ENCODE results near the gene MED12L. TPM values are rescaled to one million over a fixed set of nuclear protein-coding genes. Genes with fewer than 3 reads are reported as not detected.

MED12L gene
- polyA plus RNA-seq, 1 donor from 2014 or later = 28.5 TPM

DNA sequence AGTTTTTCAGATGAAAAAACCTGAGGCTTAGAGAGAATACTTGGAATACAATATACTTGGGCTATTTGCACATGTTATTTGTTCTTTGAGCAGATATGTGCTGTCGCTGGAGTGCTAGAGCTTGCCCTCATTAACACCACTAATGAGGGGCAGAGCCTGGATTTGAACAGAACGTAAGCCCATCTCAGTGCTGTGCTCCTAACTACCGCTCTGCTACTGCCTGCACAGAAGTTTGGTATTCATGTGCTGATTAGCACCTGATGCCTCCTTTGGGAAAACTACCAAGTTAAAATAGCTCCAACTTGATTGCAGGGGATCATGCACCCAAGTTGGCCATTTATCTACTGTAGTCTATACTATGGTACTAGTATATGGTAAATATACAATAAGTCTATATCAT lies 227.5 kb downstream of the MED12L start:
- H3K36me3 ChIP-seq (ENCODE audit: insufficient read depth, low read length) = no peaks in the 10 kb centered on the region
- H3K9me3 ChIP-seq (ENCODE audit: low read length) = no peaks in the 10 kb centered on the region
- H3K27me3 ChIP-seq (ENCODE audit: insufficient read depth, low read depth, low read length) = no peaks in the 10 kb centered on the region
- no peak overlapping the region for H2AFZ ChIP-seq (ENCODE audit: low read depth, low read length)
- TF ChIP-seq EZH2 (IDR thresholded peaks at IDR 0.05; ENCODE audit: borderline replicate concordance, insufficient read depth, low read length, poor library complexity, severe bottlenecking) = no peak
- no peak for TF ChIP-seq POLR2AphosphoS5 (IDR thresholded peaks at IDR 0.05)
- TF ChIP-seq, protein P1, sequence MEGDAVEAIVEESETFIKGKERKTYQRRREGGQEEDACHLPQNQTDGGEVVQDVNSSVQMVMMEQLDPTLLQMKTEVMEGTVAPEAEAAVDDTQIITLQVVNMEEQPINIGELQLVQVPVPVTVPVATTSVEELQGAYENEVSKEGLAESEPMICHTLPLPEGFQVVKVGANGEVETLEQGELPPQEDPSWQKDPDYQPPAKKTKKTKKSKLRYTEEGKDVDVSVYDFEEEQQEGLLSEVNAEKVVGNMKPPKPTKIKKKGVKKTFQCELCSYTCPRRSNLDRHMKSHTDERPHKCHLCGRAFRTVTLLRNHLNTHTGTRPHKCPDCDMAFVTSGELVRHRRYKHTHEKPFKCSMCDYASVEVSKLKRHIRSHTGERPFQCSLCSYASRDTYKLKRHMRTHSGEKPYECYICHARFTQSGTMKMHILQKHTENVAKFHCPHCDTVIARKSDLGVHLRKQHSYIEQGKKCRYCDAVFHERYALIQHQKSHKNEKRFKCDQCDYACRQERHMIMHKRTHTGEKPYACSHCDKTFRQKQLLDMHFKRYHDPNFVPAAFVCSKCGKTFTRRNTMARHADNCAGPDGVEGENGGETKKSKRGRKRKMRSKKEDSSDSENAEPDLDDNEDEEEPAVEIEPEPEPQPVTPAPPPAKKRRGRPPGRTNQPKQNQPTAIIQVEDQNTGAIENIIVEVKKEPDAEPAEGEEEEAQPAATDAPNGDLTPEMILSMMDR (IDR thresholded peaks at IDR 0.05; ENCODE audit: poor library complexity, severe bottlenecking) = no peak
- TF ChIP-seq, protein P2, sequence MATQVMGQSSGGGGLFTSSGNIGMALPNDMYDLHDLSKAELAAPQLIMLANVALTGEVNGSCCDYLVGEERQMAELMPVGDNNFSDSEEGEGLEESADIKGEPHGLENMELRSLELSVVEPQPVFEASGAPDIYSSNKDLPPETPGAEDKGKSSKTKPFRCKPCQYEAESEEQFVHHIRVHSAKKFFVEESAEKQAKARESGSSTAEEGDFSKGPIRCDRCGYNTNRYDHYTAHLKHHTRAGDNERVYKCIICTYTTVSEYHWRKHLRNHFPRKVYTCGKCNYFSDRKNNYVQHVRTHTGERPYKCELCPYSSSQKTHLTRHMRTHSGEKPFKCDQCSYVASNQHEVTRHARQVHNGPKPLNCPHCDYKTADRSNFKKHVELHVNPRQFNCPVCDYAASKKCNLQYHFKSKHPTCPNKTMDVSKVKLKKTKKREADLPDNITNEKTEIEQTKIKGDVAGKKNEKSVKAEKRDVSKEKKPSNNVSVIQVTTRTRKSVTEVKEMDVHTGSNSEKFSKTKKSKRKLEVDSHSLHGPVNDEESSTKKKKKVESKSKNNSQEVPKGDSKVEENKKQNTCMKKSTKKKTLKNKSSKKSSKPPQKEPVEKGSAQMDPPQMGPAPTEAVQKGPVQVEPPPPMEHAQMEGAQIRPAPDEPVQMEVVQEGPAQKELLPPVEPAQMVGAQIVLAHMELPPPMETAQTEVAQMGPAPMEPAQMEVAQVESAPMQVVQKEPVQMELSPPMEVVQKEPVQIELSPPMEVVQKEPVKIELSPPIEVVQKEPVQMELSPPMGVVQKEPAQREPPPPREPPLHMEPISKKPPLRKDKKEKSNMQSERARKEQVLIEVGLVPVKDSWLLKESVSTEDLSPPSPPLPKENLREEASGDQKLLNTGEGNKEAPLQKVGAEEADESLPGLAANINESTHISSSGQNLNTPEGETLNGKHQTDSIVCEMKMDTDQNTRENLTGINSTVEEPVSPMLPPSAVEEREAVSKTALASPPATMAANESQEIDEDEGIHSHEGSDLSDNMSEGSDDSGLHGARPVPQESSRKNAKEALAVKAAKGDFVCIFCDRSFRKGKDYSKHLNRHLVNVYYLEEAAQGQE (IDR thresholded peaks at IDR 0.05; ENCODE audit: borderline replicate concordance) = no peak
- peaks cover 3% of the 10 kb centered on the region for H4K20me1 ChIP-seq (ENCODE audit: insufficient read depth)
- H3F3A ChIP-seq (ENCODE audit: insufficient read depth, low read length, poor library complexity, severe bottlenecking) = no peaks in the 10 kb centered on the region
- H3K4me2 ChIP-seq (ENCODE audit: low read length) = no peak overlapping the region
- no peaks in the 10 kb centered on the region for H3K79me2 ChIP-seq (replicated peaks; ENCODE audit: insufficient read depth, low read length)
- H3K9me2 ChIP-seq (ENCODE audit: insufficient read depth, low read length) = no peaks in the 10 kb centered on the region
- H3K4me3 ChIP-seq (ENCODE audit: low read length) = no peak overlapping the region
- H3K27ac ChIP-seq (ENCODE audit: low read length) = no peak overlapping the region
- no peak overlapping the region for H3K9ac ChIP-seq (ENCODE audit: low read length)

DNA sequence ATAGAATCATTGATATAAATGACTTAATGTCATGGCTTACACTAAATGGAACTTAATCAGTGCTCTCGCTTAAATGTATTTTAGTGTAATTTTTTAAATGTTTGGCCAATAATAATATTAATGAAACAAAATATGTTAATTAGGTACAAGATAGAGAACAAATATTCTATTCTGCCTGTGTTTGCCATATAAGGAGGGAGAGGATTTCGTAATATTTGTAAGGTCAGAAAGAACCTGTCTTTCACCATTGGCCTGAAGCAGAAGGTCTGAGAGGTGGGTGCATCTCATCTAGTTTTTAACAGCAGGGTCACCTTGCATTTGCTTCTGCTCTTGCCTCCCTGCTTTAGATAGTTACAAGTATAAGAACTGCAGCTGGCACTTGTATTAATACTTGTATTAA lies 228.7 kb downstream of the MED12L start:
- Histone ChIP-seq H3K36me3 (ENCODE audit: insufficient read depth, low read length) (no peaks in the 10 kb centered on the region), H3K9me3 (ENCODE audit: low read length) (no peaks in the 10 kb centered on the region), H4K20me1 (ENCODE audit: insufficient read depth) (peaks cover 3% of the 10 kb centered on the region), H2AFZ (ENCODE audit: low read depth, low read length) (no peak overlapping the region), H3K27me3 (ENCODE audit: insufficient read depth, low read depth, low read length) (no peaks in the 10 kb centered on the region), H3K27ac (ENCODE audit: low read length) (no peak overlapping the region), H3K4me2 (ENCODE audit: low read length) (no peak overlapping the region), H3K79me2 (replicated peaks; ENCODE audit: insufficient read depth, low read length) (no peaks in the 10 kb centered on the region), H3F3A (ENCODE audit: insufficient read depth, low read length, poor library complexity, severe bottlenecking) (no peaks in the 10 kb centered on the region), H3K9me2 (ENCODE audit: insufficient read depth, low read length) (no peaks in the 10 kb centered on the region), H3K4me3 (ENCODE audit: low read length) (no peak overlapping the region), H3K9ac (ENCODE audit: low read length) (no peak overlapping the region)
- no peak for TF ChIP-seq POLR2AphosphoS5 (IDR thresholded peaks at IDR 0.05)
- TF ChIP-seq, protein P2 (IDR thresholded peaks at IDR 0.05; ENCODE audit: borderline replicate concordance) = no peak
- TF ChIP-seq RAD21 (conservative IDR thresholded peaks at IDR 0.05) = no peak
- TF ChIP-seq EZH2 (IDR thresholded peaks at IDR 0.05; ENCODE audit: borderline replicate concordance, insufficient read depth, low read length, poor library complexity, severe bottlenecking) = no peak
- TF ChIP-seq TAF1 (IDR thresholded peaks at IDR 0.05; ENCODE audit: low read depth) = no peak
- no peak for TF ChIP-seq MXI1 (conservative IDR thresholded peaks at IDR 0.05; ENCODE audit: poor library complexity, severe bottlenecking)
- no peak for TF ChIP-seq EP300 (conservative IDR thresholded peaks at IDR 0.05; ENCODE audit: poor library complexity, severe bottlenecking)
- TF ChIP-seq, protein P1 (IDR thresholded peaks at IDR 0.05; ENCODE audit: poor library complexity, severe bottlenecking) = no peak
- no peak for TF ChIP-seq SMC3 (conservative IDR thresholded peaks at IDR 0.05; ENCODE audit: poor library complexity)
